ENCODE results near the gene TCL1B. TPM values are rescaled to one million over a fixed set of nuclear protein-coding genes. Genes with fewer than 3 reads are reported as not detected.

Gene TCL1B
- total and polyA plus RNA-seq, 11 donors: not detected

GRCh38 chr14:95691591-95691990, 5.4 kb downstream of the TCL1B start:
- ATAC-seq: no peak
- peaks cover 0 to 37% (median 10%) of the 10 kb centered on the region in 9 donors for H3K27me3 ChIP-seq
- 86 to 90% (median 88%) methylated on average over 9 to 10 of the region's 10 CpGs for WGBS, 4 donors

GRCh38 chr14:95692109-95692508, 5.9 kb downstream of the TCL1B start:
- TF ChIP-seq CTCF (IDR thresholded peaks at IDR 0.05) (no peak), POLR2A (IDR thresholded peaks at IDR 0.05) (no peak)
- intact Hi-C loops (cut with DNase I): no loop called here
- Histone ChIP-seq H3K27ac (no peak overlapping the region), H3K36me3 (no peaks in the 10 kb centered on the region), H3K9me3 (no peaks in the 10 kb centered on the region), H3K4me3 (no peak overlapping the region), H3K4me1 (no peaks in the 10 kb centered on the region), H3K27me3 (peaks cover 0 to 33% (median 12%) of the 10 kb centered on the region in 9 donors)
- ATAC-seq: no peak
- 83 to 95% (median 89%) methylated on average over 2 to 4 of the region's 4 CpGs for WGBS, 4 donors
- DNase-seq: no peak

More at GRCh38 chr14:95691591-95691990, 5.4 kb downstream of the TCL1B start:
- no peaks in the 10 kb centered on the region for H3K4me1 ChIP-seq
- DNase-seq: no peak
- H3K36me3 ChIP-seq: no peaks in the 10 kb centered on the region
- H3K9me3 ChIP-seq: no peaks in the 10 kb centered on the region
- TF ChIP-seq CTCF (IDR thresholded peaks at IDR 0.05): no peak
- no peak for TF ChIP-seq POLR2A (IDR thresholded peaks at IDR 0.05)
- no peak overlapping the region for H3K4me3 ChIP-seq
- intact Hi-C loops (cut with DNase I): no loop called here
- no peak overlapping the region for H3K27ac ChIP-seq

DNA sequence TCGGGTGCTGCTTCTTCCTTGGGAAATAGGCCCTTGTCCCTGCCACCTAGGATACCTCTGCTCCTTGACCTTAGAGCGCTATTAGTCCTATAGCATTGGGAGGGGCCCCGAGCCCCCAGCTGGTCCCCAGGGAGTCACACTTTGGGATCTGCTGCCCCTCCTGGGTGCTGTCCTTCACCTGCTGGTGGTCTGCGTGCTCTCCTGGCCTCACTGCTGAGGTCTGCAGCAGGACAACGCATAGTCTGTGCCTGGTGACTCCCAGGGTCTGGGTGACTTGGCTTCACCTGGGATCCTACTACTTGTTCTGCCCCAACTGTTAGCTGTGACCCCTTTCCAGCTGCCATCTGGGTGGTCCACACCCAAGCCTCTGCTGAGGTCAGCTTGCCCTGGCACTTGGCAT, 8.8 kb downstream of the TCL1B start:
- Histone ChIP-seq H3K9me3 (no peaks in the 10 kb centered on the region), H3K4me1 (no peaks in the 10 kb centered on the region), H3K36me3 (no peaks in the 10 kb centered on the region), H3K27me3 (peaks cover 0 to 33% (median 17%) of the 10 kb centered on the region in 9 donors), H3K4me3 (no peak overlapping the region), H3K27ac (no peak overlapping the region)
- ATAC-seq (no peak), DNase-seq (no peak)
- TF ChIP-seq POLR2A (IDR thresholded peaks at IDR 0.05) (no peak), CTCF (IDR thresholded peaks at IDR 0.05) (no peak)
- intact Hi-C loops (cut with DNase I): no loop called here
- WGBS, 4 donors: 65 to 78% (median 66%) methylated on average over 3 to 5 of the region's 5 CpGs

- WGBS, 4 donors: 72 to 81% (median 75%) methylated on average over 5 of the region's 5 CpGs
- DNase-seq (no peak), ATAC-seq (no peak)
- no peaks in the 10 kb centered on the region for H3K9me3 ChIP-seq
- TF ChIP-seq POLR2A (IDR thresholded peaks at IDR 0.05) (no peak), CTCF (IDR thresholded peaks at IDR 0.05) (no peak)
- no peaks in the 10 kb centered on the region for H3K4me1 ChIP-seq
- peaks cover 0 to 41% (median 19%) of the 10 kb centered on the region in 9 donors for H3K27me3 ChIP-seq
- H3K27ac ChIP-seq: no peak overlapping the region
- no peak overlapping the region for H3K4me3 ChIP-seq
- H3K36me3 ChIP-seq: no peaks in the 10 kb centered on the region
- intact Hi-C loops (cut with DNase I): no loop called here
Observed at GRCh38 chr14:95695913-95696312, 9.7 kb downstream of the TCL1B start.
